GM18861 (cell line): ENCODE measurements around the gene PAX9.
"Not testable (repeated sequence)": the region's sequence is repeated elsewhere in the genome, so short reads cannot be mapped to it uniquely, and the experiment has no call there.

Experiments
- ATAC-seq: cut with Tn5 transposase; IDR thresholded peaks from one replicate; pipeline ENCODE4 v1.9.1; 2021; ENCODE audit not compliant: unreplicated experiment

PAX9 gene

DNA sequence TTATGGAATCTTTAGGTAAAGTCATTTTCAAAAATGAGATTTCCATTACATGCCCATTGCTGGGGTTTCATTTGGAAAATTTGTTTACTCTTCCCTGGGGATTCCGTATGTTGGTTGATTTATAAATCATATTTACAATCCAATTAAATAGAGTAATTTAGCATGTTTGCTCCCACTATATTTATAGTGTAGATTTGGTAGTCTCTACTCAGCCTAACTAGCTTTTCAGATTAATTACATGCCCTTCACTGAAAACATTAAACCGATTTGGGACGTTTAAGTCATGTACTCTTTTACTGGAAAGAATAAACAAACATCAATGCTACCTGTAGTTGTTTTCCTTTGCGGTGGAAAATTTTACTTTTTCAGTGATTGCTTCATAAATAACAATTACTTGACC is 10.4 kb downstream of the PAX9 start:
- no peak for ATAC-seq

DNA sequence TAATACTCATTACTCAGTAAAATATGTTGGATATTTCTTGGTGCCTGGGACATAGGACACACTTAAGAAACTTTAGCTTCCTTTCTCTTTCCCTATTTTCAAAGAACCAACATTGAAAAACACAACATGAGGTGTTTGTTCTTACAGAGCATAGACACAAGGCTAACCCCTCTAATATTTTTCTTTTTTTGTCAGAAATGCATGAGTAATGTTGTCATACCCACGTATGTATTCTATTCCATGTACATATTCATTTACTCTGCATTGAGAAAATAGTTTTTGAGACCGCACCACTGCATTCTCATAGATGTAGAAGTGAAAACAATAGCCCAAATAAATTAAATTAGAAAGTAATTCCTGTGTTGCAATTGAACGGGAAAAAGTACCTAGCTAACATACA is 13.0 kb downstream of the PAX9 start:
- ATAC-seq = no peak

DNA sequence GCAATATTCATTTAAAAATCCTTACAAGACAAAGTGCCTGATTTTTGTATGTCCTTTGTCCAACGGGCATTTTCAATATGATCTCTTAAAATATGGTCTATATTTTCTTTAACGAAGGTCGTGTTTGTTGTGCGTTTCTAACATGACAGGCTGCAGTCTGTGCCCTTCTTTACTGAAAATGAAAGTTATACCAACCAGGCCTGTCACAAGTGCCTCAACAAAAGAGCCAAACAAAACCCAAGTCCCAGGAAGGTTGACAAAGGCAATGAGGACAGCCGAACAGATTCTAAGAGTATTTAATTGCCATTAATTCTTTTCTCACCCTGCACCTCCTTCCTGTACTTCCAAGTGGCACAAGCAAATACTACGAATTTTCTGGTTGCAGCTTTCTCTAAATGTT is 13.9 kb downstream of the PAX9 start:
- ATAC-seq = no peak

DNA sequence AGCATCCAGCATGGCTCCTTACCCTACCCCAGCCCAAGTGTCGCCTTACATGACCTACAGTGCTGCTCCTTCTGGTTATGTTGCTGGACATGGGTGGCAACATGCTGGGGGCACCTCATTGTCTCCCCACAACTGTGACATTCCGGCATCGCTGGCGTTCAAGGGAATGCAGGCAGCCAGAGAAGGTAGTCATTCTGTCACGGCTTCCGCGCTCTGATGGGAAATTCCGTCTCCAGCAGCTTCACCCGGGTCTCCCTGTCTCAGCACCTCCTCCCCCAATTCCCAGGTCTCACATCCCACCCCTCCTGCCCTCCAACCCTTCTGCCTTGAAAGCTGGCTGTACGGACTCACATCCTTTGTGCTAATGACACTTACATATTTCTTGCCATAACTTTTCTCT is 14.6 kb downstream of the PAX9 start:
- ATAC-seq = no peak

DNA sequence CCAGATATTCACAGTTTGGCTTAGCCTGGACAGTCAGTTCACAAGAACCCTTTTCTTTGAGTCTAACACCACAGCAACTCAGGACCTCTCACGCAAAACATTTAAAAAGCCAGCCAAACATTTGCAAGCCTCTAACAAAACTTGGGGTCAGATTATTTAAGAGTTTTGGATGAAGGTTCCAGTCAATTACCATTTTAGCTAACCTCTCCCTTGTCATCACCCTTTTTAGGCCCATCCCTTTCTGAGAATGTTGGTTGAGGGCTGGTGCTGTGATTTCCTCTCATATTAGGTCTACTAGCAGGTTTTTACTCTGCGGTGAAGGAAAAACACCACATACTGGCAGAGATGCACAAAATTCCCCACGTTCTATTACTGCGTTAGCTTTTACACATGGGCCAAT is 20.7 kb downstream of the PAX9 start:
- ATAC-seq = no peak

DNA sequence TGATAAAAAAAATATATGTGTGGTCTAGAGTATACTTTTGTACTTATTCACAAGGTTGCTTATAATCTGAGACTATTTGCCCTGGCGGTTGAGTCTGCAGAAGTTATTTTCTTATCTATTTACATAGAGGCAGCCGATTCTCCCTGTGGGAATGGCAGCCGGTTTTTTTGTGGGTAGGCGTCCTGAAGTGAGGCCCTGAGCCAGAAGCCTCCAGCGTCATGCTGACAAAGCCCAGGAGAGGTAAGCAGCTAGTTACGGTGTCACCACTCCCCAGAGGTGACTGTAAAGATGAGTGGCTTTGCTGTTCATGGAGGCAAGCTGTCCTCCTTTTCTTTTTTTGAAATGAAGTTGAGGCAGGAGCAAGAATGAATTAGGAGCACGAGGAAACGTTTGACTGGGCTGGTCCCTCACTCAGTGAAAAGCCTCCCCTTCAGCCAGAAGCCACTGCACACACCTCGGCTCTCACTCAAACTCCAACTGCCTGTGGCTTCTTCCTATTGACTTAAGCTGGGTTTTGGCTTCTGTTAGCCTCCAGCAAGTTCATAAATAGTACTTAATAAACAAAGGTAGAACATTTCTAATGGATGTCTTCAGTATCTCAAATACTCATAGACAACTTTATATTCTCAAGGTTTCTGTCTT is 21.5 kb downstream of the PAX9 start:
- no peak for ATAC-seq

DNA sequence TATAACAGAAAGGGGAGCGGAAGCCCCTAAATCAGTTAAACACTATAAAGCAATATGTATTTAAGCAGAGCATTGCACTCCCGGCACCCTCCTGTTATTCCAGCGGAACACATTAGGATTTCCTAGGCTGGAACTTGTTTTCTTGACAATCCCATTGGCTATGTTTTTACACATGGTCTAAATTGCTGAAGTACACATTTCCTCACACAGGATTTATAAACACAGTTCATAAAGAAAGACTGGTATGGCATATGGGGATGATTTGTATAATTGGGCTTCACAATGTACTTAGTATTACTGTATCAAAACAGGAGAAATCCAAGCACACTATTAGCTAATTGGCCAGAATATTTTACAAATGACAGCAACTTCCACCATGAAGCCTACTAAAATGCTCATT is 23.3 kb downstream of the PAX9 start:
- ATAC-seq = no peak

DNA sequence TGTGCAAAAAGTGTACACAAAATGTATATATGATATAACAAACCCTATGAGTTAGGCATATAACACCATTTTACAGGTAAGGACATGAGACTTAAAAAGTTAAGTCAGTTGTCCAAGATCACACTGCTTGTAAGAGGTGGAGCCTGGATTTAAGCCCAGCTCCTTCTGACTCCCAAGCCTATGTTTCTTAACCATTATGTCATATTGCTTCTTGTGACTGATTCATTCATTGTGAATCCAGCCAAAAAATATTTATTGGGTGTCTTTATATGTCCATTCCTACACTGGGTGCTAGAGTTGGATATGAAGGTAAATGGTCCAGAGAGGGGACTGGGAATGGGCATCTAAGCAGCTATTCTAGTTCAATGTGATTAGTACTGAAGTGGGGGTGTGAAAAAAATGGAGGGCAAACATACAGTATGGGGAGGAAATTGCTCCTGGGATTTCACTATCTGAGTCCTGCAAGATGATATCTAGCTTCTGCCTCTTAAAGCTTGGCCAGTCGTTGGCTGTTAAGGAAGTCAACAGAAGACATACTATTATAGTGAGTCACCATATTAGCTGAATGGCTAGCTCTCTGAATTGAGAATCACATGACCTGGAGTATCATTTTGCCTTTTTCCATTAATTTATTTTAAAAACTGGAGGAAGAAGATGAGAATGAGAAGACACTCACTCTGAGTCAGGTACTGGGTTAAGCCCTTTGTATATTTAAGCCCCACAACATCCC is 28.8 kb downstream of the PAX9 start:
- ATAC-seq = no peak

DNA sequence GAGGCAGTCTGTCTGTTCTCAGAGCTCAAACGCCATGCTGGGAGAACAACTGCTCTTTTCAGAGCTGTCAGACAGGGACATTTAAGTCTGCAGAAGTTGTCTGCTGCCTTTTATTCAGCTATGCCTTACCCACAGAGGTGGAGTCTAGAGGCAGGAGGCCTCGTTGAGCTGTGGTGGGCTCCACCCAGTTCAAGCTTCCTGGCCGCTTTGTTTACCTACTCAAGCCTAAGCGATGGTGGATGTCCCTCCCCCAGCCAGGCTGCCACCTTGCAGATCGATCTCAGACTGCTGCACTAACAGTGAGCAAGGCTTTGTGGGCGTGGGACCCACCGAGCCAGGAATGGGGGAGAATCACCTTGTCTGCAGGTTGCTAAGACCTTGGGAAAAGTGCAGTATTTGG is 37.8 kb downstream of the PAX9 start:
- ATAC-seq = not testable (repeated sequence)

DNA sequence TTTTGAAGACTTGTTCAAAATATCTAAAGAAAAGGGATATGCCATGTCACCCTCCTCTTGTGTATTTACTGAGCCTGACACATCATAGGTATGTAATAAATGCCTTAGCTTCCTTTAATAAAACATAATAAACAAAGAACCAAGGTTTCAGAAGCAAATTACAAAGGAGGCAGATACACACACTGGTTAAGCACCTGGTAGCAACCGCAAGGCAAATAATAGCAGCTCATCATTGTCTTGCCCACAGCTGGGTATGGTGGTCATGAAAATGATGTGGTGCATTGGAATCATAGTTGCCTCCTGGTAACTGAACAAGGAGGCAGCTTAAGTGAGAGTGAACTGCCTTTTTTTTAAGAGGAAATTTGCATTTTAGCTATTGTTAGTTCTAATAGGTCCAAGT is 39.0 kb downstream of the PAX9 start:
- ATAC-seq = no peak

DNA sequence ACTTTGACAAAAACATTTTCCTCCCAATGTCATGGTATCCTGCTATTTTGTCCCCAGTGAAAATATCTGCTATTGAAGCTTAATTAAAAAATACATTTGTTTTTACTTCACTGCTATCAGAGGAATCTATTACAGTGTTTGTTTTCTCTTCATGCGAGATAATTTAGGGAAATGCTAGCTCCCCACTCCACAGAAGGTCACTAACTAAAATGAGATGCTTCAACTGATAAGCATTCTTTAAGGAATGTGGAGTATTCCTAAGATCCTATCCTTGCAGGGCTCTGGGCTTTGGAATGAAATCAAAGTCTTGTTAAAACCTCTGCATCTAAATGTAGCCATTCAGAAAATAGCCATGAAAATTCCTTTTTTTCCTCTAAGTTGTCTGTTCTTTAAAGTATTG is 39.5 kb downstream of the PAX9 start:
- ATAC-seq = no peak

DNA sequence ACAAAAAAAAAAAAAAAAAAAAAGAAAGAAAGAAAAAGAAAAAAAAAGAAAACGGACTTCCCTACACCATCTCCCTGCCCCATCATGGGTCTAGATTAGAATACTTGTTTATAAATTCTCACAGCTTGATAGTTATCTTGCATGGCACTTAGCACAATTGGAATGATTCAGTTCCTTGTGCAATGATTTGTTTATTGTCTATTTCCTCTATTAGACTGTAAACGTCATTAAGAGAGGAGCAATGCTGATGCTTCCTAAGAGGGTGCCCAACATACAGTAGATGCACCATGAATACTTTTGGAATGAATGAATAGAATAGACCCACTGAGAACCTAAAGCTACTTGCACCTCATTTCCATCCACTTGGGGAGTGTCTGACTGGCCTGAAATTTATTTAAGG is 40.8 kb downstream of the PAX9 start:
- no peak for ATAC-seq

DNA sequence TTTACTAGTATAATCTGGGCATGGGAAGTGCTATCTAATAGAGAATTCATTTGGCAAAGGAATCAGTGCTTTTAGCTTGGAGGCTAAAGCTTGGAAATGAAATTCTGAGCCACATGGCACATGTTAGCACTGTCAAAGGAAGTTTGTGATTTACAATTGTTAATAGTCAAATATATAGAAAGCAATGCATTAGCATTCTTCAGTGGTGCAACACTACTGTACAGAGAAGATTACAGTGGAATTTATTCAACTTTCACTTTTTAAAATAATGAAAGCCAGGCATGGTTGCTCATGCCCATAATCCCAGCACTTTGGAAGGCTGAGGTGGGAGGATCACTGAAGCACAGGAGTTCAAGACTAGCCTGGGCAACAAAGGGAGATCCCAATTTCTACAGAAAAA is 45.9 kb downstream of the PAX9 start:
- no peak for ATAC-seq

DNA sequence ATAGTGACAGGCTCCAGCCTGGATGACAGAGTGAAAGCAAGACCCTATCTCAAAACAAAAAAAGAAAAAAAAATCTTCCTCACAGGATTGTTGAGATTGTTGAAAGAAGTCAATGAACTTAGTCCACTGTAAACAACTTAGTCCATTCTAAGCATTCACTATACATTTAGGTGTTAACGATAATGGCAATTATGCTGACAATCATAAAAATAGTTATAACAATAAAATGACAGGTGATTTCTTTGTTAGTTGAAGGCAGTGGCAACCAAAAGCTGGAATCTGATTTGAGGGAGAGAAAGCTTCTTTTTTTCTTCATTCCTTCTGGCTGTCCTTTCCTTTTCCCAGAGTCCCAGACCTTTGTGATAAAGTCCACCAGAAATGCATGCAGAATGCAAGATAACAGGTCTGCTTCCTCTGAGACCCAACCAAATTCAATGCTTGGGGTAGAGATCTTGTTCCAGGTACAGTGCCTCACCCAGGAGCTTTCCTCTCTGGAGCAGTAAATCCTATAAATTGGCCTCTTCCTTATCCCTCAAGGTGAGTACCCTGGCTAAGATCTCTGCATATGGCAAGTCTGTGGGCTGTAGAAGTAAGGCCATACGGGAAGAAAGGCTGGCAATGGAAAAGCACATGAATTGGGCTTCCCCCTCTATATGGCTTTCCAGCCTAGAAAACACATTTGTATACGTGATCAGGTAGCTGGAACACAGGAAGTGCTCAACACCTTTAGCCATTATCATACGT is 52.5 kb downstream of the PAX9 start:
- no peak for ATAC-seq

DNA sequence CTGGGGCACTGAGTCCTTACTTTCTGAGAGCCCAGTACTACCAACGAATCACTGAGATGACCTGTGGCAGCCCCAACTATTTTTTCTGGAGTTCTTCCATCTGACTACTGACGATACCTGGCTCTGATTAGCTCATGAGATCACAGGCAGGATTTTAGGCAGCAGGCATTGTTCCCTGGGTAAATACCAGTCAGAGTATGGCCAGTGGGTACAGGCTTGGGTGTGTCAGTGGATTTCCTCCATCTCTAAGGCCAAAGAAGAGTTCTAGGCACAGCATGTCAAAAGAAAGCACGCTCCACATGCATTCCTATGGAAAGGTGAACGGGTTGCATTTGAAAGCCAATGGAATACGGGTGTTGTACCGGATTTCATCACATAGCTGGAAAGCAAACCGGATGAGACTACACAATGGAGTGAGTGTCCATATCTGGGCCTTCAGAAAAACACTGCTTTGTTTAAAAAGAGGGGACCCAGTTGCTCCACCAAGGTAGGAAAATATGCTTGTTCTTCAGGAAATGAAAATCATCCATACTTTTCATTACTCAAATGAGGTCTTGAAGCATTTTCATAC is 55.0 kb downstream of the PAX9 start:
- no peak for ATAC-seq

DNA sequence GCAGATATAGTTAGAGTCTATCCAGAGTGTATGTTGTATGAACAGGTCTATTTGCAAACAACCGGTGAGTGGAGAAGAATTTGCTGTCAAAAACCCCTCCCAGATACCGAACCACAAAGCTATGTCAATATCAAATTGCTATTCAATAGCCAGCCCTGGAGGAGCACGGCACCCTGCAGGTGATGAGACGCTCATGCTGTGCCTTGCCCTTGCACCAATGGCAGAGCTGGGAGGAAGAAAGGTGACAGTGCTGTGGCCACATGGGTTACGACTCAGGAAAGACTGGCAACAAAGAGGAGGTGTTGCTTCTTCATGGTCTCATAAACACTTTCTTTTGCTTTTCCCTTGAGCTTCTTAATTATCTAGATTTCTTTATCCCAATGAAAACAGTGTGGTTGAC is 55.7 kb downstream of the PAX9 start:
- no peak for ATAC-seq

DNA sequence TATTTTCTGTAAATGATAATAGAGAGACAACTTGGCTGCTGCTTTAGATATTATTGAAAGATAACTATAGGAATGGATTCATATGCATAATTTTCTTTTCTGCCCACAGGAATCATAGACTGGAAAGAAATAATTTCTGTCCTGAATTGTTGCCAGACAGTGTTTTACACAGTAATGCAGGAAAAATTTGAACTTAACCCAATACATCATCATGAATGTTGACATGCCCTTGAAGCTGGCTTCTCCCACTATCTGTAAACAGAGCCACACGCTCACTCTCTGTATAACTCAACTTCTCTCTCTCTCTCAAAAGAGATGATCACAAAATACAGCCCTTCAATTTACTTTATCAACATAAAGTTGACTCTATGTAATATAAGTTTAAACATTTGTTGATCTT is 56.6 kb downstream of the PAX9 start:
- ATAC-seq = no peak

DNA sequence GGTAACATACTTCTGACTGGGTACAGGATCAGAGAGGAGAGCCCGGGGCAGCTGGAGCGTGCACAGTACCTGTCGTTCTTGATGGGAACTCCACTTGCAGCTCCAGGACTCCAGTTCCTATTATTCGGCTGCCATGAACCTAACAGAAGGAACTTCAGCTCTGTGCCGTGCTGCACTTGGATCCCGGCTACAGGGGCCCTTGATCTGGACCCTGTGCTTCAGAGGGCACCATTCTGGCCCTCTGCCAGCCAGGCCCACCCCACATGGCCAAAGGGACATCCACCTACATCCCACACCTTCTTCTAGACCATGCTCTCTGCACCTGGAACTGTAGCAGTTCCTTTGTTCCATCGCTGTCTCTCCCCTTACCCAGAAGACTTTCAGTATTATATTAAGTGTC is 58.2 kb downstream of the PAX9 start:
- ATAC-seq = no peak

DNA sequence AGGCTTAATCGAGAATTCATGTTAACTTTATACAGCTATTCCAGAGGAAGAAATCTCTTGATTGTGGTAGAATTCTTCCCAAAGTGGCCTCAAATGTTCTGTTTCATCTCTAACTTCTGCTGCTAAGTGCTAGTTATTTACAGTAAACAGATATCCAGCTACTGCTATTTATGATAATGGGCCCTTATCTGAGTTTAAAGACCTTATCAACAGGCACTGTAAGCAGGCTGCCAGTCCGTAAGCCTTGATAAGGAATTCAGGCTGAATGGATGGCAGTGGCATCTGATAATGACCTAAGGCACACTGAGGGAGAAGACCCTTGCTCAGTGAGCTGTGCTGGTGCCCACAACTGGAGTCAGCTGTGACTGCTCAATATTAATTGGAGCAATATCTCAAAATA is 59.0 kb downstream of the PAX9 start:
- no peak for ATAC-seq

DNA sequence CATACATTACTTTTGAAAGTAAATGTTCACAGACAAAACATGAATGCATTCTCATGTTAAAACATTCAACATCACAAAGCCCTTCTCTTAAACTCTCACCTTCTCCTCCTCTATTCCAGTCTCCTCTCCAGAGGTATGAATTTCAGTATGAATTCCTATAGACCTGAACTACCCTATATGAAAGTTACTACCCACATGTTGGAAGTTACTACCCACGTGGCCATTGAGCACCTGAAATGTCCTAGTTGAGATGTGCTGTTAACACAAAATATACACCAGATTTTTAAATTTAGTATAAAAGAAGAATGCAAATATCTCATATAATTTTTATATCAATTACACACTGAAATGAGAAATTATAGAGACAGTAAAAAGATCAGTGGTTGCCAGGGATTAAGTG is 60.2 kb downstream of the PAX9 start:
- no peak for ATAC-seq

DNA sequence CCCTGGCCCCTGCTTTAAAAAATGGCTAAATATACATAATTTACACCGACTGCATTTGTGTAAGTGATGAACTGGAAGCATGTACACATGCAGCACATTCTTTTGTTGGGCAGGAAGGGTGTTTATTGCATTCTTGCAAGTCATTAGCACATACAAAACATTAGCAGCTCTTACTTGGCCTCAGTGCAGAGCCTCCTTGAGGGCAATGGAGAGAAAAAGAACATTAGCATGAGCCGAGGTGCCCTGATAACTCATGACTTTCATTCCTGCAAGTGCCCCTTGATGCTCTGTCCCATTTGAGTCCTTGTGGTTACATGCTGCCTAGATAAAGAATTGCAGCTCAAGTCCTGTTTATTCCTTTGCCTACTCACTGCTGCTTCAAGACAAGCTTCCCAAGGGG is 61.9 kb downstream of the PAX9 start:
- ATAC-seq = no peak

DNA sequence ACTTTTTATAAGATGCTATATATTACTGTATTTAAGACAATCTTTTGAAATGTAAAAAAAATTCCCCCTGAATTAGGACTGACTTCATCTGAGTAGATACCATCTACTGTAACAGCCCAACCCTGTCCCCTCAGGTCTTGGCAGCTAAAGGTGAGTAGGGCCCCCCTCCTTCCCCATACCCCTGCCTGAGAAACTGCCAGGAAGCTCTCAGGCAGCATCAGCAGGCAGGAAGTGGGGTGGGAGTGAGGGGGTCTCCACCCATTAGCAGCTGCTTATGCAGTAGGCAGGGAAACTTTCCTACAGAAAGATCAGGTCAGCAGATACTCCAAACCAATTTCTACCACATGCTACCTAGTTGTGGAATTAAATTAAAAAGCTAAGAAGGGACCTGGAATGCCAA is 62.5 kb downstream of the PAX9 start:
- no peak for ATAC-seq
